Endothelial cell (in vitro differentiated cells): ENCODE results near the gene ECE1. TPM values are rescaled to one million over a fixed set of nuclear protein-coding genes. Genes with fewer than 3 reads are reported as not detected.
A peak's percentile ranks its signal among the peaks of the same experiment; 100 is the strongest.
"Not testable (repeated sequence)": the region's sequence is repeated elsewhere in the genome, so short reads cannot be mapped to it uniquely, and the experiment has no call there.

ENCODE experiments used
- DNase-seq: peaks from one replicate; pipeline ENCODE4 v3.0.0; 2021; ENCODE audit warnings: low spot score
- H3K27ac Mint-ChIP-seq: one replicate; pipeline ENCODE4 v1.8.0; 2021; ENCODE audit warnings: mixed read lengths, inconsistent platforms; ENCODE audit not compliant: unreplicated experiment
- H3K27me3 Mint-ChIP-seq: one replicate; pipeline ENCODE4 v1.8.0; 2021; ENCODE audit warnings: mild to moderate bottlenecking, moderate library complexity, mixed read lengths, inconsistent platforms; ENCODE audit not compliant: unreplicated experiment
- H3K36me3 Mint-ChIP-seq: one replicate; pipeline ENCODE4 v1.8.0; 2021; ENCODE audit warnings: mild to moderate bottlenecking, low read depth, mixed read lengths, inconsistent platforms; ENCODE audit not compliant: unreplicated experiment
- H3K4me1 Mint-ChIP-seq: one replicate; pipeline ENCODE4 v1.8.0; 2021; ENCODE audit warnings: mild to moderate bottlenecking, mixed read lengths, inconsistent platforms; ENCODE audit not compliant: unreplicated experiment
- H3K4me3 Mint-ChIP-seq: one replicate; pipeline ENCODE4 v1.8.0; 2021; ENCODE audit warnings: mild to moderate bottlenecking, mixed read lengths, inconsistent platforms; ENCODE audit not compliant: unreplicated experiment
- H3K9me3 Mint-ChIP-seq: one replicate; pipeline ENCODE4 v1.8.0; 2021; ENCODE audit warnings: mixed read lengths, inconsistent platforms; ENCODE audit not compliant: unreplicated experiment
- total RNA-seq: library from RNA; stranded (reverse); fragmentation: NEBNext Ultra II Directional; extraction: Animal tissue kit (Norgen Biotek cat#: 25700); gene quantifications from one replicate; pipeline ENCODE4 v1.2.1, GENCODE V29; 2021; ENCODE audit not compliant: unreplicated experiment
- TF ChIP-seq, protein P1 (sequence below): fragments of 200-600 bp; sonication (generic); IDR thresholded peaks from one replicate; pipeline ENCODE4 v1.5.0; 2021; ENCODE audit warnings: antibody characterized with exemption; ENCODE audit not compliant: unreplicated experiment

Gene ECE1
- total RNA-seq, 1 donor from 2014 or later, result 328 TPM

DNA sequence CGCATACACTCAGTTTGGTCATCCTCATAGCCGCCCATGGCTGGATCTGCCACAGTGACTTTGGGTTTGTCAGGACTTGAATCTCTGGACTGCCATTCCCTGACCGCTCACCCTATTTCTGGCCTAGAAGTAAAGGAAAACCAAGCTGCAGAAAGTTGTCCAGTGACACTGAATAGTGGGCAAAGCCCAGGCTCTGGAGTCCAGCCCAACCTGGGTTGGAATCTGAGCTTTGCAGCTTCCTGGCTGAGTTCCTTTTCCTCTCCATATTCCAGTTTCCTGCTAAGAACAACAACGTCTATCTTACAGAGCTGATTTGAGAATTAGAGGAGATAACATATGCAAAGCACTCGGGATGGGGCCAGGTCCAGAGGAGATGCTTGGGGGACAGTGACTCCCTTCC is 98.0 kb downstream of the ECE1 start:
- Mint-ChIP-seq H3K9me3 (no peaks in the 10 kb centered on the region), H3K27ac (peak overlapping the region; percentile 63), H3K36me3 (peaks cover 4% of the 10 kb centered on the region), H3K4me3 (no peak overlapping the region), H3K27me3 (peaks cover 9% of the 10 kb centered on the region), H3K4me1 (peaks cover 23% of the 10 kb centered on the region)
- TF ChIP-seq, protein P1, sequence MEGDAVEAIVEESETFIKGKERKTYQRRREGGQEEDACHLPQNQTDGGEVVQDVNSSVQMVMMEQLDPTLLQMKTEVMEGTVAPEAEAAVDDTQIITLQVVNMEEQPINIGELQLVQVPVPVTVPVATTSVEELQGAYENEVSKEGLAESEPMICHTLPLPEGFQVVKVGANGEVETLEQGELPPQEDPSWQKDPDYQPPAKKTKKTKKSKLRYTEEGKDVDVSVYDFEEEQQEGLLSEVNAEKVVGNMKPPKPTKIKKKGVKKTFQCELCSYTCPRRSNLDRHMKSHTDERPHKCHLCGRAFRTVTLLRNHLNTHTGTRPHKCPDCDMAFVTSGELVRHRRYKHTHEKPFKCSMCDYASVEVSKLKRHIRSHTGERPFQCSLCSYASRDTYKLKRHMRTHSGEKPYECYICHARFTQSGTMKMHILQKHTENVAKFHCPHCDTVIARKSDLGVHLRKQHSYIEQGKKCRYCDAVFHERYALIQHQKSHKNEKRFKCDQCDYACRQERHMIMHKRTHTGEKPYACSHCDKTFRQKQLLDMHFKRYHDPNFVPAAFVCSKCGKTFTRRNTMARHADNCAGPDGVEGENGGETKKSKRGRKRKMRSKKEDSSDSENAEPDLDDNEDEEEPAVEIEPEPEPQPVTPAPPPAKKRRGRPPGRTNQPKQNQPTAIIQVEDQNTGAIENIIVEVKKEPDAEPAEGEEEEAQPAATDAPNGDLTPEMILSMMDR, result no peak
- DNase-seq, result peak; percentile 17

DNA sequence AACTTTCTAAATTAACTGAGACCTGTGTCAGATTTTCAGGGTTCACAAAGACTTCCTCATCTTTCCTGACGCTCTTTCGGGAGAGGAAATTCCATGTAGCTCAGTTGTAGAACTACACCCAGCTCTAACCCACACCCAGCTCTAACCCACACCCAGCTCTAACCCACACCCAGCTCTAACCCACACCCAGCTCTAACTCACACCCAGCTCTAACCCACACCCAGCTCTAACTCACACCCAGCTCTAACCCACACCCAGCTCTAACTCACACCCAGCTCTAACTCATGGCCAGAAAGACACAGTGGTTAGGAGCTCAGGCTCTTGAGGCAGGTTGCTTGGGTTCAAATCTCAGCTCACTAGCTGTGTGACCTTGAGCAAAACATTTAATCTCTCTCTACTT is 99.5 kb downstream of the ECE1 start:
- not testable (repeated sequence) for DNase-seq, H3K4me3 Mint-ChIP-seq, H3K27ac Mint-ChIP-seq, H3K36me3 Mint-ChIP-seq, H3K27me3 Mint-ChIP-seq, H3K9me3 Mint-ChIP-seq
- peaks cover 23% of the 10 kb centered on the region for H3K4me1 Mint-ChIP-seq

DNA sequence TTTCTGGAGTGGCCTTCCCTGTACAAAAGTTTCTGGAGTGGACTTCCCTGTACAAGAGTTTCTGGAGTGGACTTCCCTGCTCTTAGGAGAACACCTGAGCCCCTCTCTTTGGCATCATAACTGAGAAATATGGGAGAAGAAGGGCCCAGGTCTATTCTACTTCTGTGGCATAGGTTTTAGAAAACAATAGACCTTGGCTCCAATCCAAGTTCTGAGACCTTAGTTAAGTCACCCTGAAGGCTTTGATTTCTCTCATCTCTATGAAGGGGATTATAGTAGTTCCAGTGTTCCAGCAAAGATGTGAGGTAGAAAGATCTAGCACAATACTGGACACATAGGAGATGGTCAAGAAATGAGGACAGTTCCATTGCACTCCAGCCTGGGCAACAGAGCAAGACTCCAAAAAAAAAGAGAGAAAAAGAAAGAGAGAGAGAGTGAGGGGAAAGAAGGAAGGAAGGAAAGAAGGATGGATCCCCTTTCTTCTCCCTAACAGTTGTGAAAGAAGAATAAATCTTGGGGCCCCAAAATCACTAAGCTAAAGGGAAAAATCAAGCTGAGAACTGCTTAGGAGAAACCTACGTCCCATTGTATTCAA is 100.3 kb downstream of the ECE1 start:
- H3K27ac Mint-ChIP-seq, result no peak overlapping the region
- H3K36me3 Mint-ChIP-seq, result no peaks in the 10 kb centered on the region
- TF ChIP-seq, protein P1, result no peak
- no peak for DNase-seq
- no peaks in the 10 kb centered on the region for H3K9me3 Mint-ChIP-seq
- peaks cover 23% of the 10 kb centered on the region for H3K4me1 Mint-ChIP-seq
- peaks cover 6% of the 10 kb centered on the region for H3K27me3 Mint-ChIP-seq
- H3K4me3 Mint-ChIP-seq, result no peak overlapping the region

DNA sequence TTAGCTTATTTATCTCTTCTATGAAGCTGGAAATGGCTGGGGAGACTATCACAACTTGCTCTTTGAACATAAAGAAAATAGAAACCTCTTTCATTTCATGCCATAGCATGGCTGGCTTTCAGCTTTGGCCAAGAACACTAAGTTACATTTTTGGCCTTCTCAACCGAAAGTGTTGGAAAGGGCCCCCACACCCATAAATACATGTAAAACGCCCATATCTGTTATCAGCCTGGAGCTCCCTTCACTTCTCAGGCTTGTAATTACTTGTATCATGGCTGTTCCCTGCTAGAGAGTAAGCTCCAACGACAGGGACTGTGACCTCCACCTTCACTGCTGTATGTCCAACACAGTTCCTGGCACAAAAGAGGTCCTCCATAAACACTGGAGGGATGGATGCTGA is 100.8 kb downstream of the ECE1 start:
- H3K9me3 Mint-ChIP-seq, result no peaks in the 10 kb centered on the region
- peaks cover 6% of the 10 kb centered on the region for H3K27me3 Mint-ChIP-seq
- TF ChIP-seq, protein P1, result no peak
- no peaks in the 10 kb centered on the region for H3K36me3 Mint-ChIP-seq
- no peak for DNase-seq
- no peak overlapping the region for H3K4me3 Mint-ChIP-seq
- no peak overlapping the region for H3K27ac Mint-ChIP-seq
- H3K4me1 Mint-ChIP-seq, result peaks cover 25% of the 10 kb centered on the region

DNA sequence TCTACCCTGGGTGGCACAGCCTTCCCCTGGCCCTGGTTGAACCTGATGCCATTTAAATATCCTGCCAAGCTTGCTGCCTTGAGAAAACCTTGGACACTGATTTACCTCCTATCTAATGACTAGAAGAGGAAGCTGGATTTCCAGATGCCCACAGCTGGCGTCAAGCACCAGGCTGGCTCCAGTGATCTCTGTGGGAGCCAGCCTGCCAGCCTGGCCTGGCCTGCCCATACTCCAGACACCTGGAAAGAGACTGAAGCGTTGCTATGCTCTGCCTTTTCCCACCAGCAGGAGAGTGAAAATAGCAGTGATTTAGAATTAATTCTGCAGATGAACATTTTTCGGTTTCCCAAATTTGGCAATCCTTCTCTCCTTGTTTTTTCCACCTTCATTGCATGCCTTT is 102.0 kb downstream of the ECE1 start:
- Mint-ChIP-seq H3K9me3 (no peaks in the 10 kb centered on the region), H3K4me1 (peaks cover 30% of the 10 kb centered on the region), H3K4me3 (no peak overlapping the region), H3K27ac (no peak overlapping the region), H3K36me3 (no peaks in the 10 kb centered on the region), H3K27me3 (peaks cover 6% of the 10 kb centered on the region)
- TF ChIP-seq, protein P1, result no peak
- DNase-seq, result no peak
